ENCODE measurements around the gene STRN3. TPM values are rescaled to one million over a fixed set of nuclear protein-coding genes. Genes with fewer than 3 reads are reported as not detected.

The STRN3 gene
- total RNA-seq, 1 donor: 16.7 TPM

Small RNA genes within 50 kb of the gene (small RNA-seq; reads per million reads assigned to genes)
- gene HIGD1AP17 (not detected), gene MIR624 (0.61 reads per million)

Other genes with a start within 250 kb of the STRN3 start
- gene COCH, start 151.8 kb downstream of the STRN3 start, total RNA-seq: 2.2 TPM
- gene AP4S1, start 730 bp downstream of the STRN3 start, total RNA-seq: 7.3 TPM
- 107 TPM for gene HECTD1, start 181.4 kb upstream of the STRN3 start, total RNA-seq